ENCODE measurements around the gene PRKN.

The PRKN gene

GRCh38 chr6:162753775-162754174, 26.2 kb upstream of the PRKN start:
- no peak for DNase-seq

GRCh38 chr6:162751211-162751859, 23.8 kb upstream of the PRKN start:
- DNase-seq = no peak
- H3K27ac Mint-ChIP-seq = no peak overlapping the region
- no peak overlapping the region for H3K4me3 Mint-ChIP-seq
- no peaks in the 10 kb centered on the region for H3K27me3 Mint-ChIP-seq (ENCODE audit: low read depth, poor library complexity)
- no peaks in the 10 kb centered on the region for H3K9me3 Mint-ChIP-seq
- no peaks in the 10 kb centered on the region for H3K36me3 Mint-ChIP-seq (ENCODE audit: low read depth)
- H3K4me1 Mint-ChIP-seq = no peaks in the 10 kb centered on the region
- TF ChIP-seq CTCF (IDR thresholded peaks at IDR 0.05) = no peak

More at GRCh38 chr6:162753775-162754174, 26.2 kb upstream of the PRKN start:
- Mint-ChIP-seq H3K27me3 (ENCODE audit: low read depth, poor library complexity) (no peaks in the 10 kb centered on the region), H3K36me3 (ENCODE audit: low read depth) (no peaks in the 10 kb centered on the region), H3K4me1 (no peaks in the 10 kb centered on the region), H3K4me3 (no peak overlapping the region), H3K9me3 (no peaks in the 10 kb centered on the region), H3K27ac (no peak overlapping the region)
- TF ChIP-seq CTCF (IDR thresholded peaks at IDR 0.05) = no peak

- no peaks in the 10 kb centered on the region for H3K36me3 Mint-ChIP-seq (ENCODE audit: low read depth)
- no peaks in the 10 kb centered on the region for H3K27me3 Mint-ChIP-seq (ENCODE audit: low read depth, poor library complexity)
- no peak for TF ChIP-seq CTCF (IDR thresholded peaks at IDR 0.05)
- H3K9me3 Mint-ChIP-seq = no peaks in the 10 kb centered on the region
- H3K4me3 Mint-ChIP-seq = no peak overlapping the region
- no peaks in the 10 kb centered on the region for H3K4me1 Mint-ChIP-seq
- no peak for DNase-seq
- H3K27ac Mint-ChIP-seq = no peak overlapping the region
Observed at GRCh38 chr6:162750776-162751175, 23.2 kb upstream of the PRKN start.

GRCh38 chr6:162736961-162737360, 9.4 kb upstream of the PRKN start:
- Mint-ChIP-seq H3K27me3 (ENCODE audit: low read depth, poor library complexity) (peaks cover 2% of the 10 kb centered on the region), H3K4me1 (no peaks in the 10 kb centered on the region), H3K4me3 (no peak overlapping the region), H3K27ac (no peak overlapping the region), H3K9me3 (no peaks in the 10 kb centered on the region), H3K36me3 (ENCODE audit: low read depth) (no peaks in the 10 kb centered on the region)
- TF ChIP-seq CTCF (IDR thresholded peaks at IDR 0.05) = no peak
- no peak for DNase-seq

GRCh38 chr6:162733489-162733888, 5.9 kb upstream of the PRKN start:
- peaks cover 3% of the 10 kb centered on the region for H3K4me1 Mint-ChIP-seq
- no peaks in the 10 kb centered on the region for H3K27me3 Mint-ChIP-seq (ENCODE audit: low read depth, poor library complexity)
- TF ChIP-seq CTCF (IDR thresholded peaks at IDR 0.05) = no peak
- no peak for DNase-seq
- H3K27ac Mint-ChIP-seq = no peak overlapping the region
- no peaks in the 10 kb centered on the region for H3K36me3 Mint-ChIP-seq (ENCODE audit: low read depth)
- no peak overlapping the region for H3K4me3 Mint-ChIP-seq
- no peaks in the 10 kb centered on the region for H3K9me3 Mint-ChIP-seq

- no peaks in the 10 kb centered on the region for H3K27me3 Mint-ChIP-seq (ENCODE audit: low read depth, poor library complexity)
- H3K4me1 Mint-ChIP-seq = peaks cover 18% of the 10 kb centered on the region
- TF ChIP-seq CTCF (IDR thresholded peaks at IDR 0.05) = no peak
- no peak for DNase-seq
- H3K4me3 Mint-ChIP-seq = no peak overlapping the region
- H3K27ac Mint-ChIP-seq = no peak overlapping the region
- H3K9me3 Mint-ChIP-seq = no peaks in the 10 kb centered on the region
- no peaks in the 10 kb centered on the region for H3K36me3 Mint-ChIP-seq (ENCODE audit: low read depth)
Observed at GRCh38 chr6:162730502-162730901, 2.9 kb upstream of the PRKN start.

Measured in nephron progenitor cell (in vitro differentiated cells).